H9 (cell line): Measurements from ENCODE around the gene VANGL2. TPM values are rescaled to one million over a fixed set of nuclear protein-coding genes. Genes with fewer than 3 reads are reported as not detected.

ENCODE experiments used
- DNase-seq: peaks from one replicate; pipeline ENCODE4 v3.0.0-alpha.2; 2017
- H2AFZ ChIP-seq: one replicate; pipeline ENCODE4 v1.6.1; 2013; ENCODE audit warnings: mild to moderate bottlenecking, low read length, control low read depth, moderate library complexity
- H2AK5ac ChIP-seq: 2 replicates; pipeline ENCODE4 v1.6.1; 2013; ENCODE audit warnings: low read length, control low read depth, mixed read lengths; ENCODE audit not compliant: insufficient read length
- H2BK120ac ChIP-seq: one replicate; pipeline ENCODE4 v1.6.1; 2013; ENCODE audit warnings: low read depth, mild to moderate bottlenecking, low read length, control low read depth, inconsistent platforms; ENCODE audit not compliant: poor library complexity, severe bottlenecking
- H2BK12ac ChIP-seq: 2 replicates; pipeline ENCODE4 v1.6.1; 2013; ENCODE audit warnings: low read length, control low read depth, mixed read lengths, low read depth; ENCODE audit not compliant: insufficient read length
- H2BK15ac ChIP-seq: 2 replicates; pipeline ENCODE4 v1.6.1; 2013; ENCODE audit warnings: low read depth, low read length, control low read depth
- H2BK20ac ChIP-seq: one replicate; pipeline ENCODE4 v1.6.1; 2013; ENCODE audit warnings: low read depth, mild to moderate bottlenecking, low read length, control low read depth, inconsistent platforms; ENCODE audit not compliant: poor library complexity, severe bottlenecking
- H2BK5ac ChIP-seq: 2 replicates; pipeline ENCODE4 v1.6.1; 2013; ENCODE audit warnings: low read length, control low read depth, mixed read lengths; ENCODE audit not compliant: insufficient read length
- H3K14ac ChIP-seq: 2 replicates; pipeline ENCODE4 v1.6.1; 2013; ENCODE audit warnings: low read length, control low read depth; ENCODE audit not compliant: insufficient read depth
- H3K18ac ChIP-seq: 2 replicates; pipeline ENCODE4 v1.6.1; 2013; ENCODE audit warnings: low read depth, mild to moderate bottlenecking, mixed read lengths, low read length, control low read depth; ENCODE audit not compliant: insufficient read length
- H3K23ac ChIP-seq: 2 replicates; pipeline ENCODE4 v1.6.1; 2013; ENCODE audit warnings: low read length, control low read depth, mixed read lengths, low read depth; ENCODE audit not compliant: insufficient read length
- H3K23me2 ChIP-seq: 2 replicates; pipeline ENCODE4 v1.6.1; 2013; ENCODE audit warnings: low read depth, mild to moderate bottlenecking, mixed read lengths, low read length, control low read depth; ENCODE audit not compliant: insufficient read length, poor library complexity, severe bottlenecking
- H3K27ac ChIP-seq: 2 replicates; pipeline ENCODE4 v1.5.1; 2013; ENCODE audit warnings: low read length, control low read depth, mixed read lengths, low read depth; ENCODE audit not compliant: insufficient read length
- H3K27me3 ChIP-seq: 2 replicates; pipeline ENCODE4 v1.6.1; 2013; ENCODE audit warnings: low read length, control low read depth, inconsistent platforms; ENCODE audit not compliant: insufficient read depth
- H3K4ac ChIP-seq: 2 replicates; pipeline ENCODE4 v1.6.1; 2013; ENCODE audit warnings: low read depth, mild to moderate bottlenecking, control low read depth, inconsistent platforms, low read length, moderate library complexity
- H3K4me1 ChIP-seq: 2 replicates; pipeline ENCODE4 v1.6.1; 2013; ENCODE audit warnings: low read length, control low read depth, inconsistent platforms; ENCODE audit not compliant: insufficient read depth
- H3K4me2 ChIP-seq: 2 replicates; pipeline ENCODE4 v1.6.1; 2013; ENCODE audit warnings: low read length, control low read depth, mixed read lengths; ENCODE audit not compliant: insufficient read length, insufficient read depth
- H3K56ac ChIP-seq: 2 replicates; pipeline ENCODE4 v1.6.1; 2013; ENCODE audit warnings: low read depth, mild to moderate bottlenecking, mixed read lengths, low read length, control low read depth; ENCODE audit not compliant: insufficient read length
- H3K79me1 ChIP-seq: 2 replicates; pipeline ENCODE4 v1.6.1; 2013; ENCODE audit warnings: low read depth, mild to moderate bottlenecking, moderate library complexity, low read length, control low read depth, inconsistent platforms; ENCODE audit not compliant: insufficient read depth, poor library complexity, severe bottlenecking
- H3K79me2 ChIP-seq: 2 replicates; pipeline ENCODE4 v1.6.1; 2013; ENCODE audit warnings: low read length, control low read depth, inconsistent platforms; ENCODE audit not compliant: insufficient read depth
- H3K9ac ChIP-seq: 2 replicates; pipeline ENCODE4 v1.6.1; 2013; ENCODE audit warnings: low read length, control low read depth, mixed read lengths; ENCODE audit not compliant: insufficient read length; ENCODE audit errors: extremely low read depth
- H3K9me3 ChIP-seq: one replicate; pipeline ENCODE4 v1.6.1; 2013; ENCODE audit warnings: low read depth, low read length, inconsistent platforms; ENCODE audit not compliant: control insufficient read depth
- H3T11ph ChIP-seq: one replicate; pipeline ENCODE4 v1.6.1; 2013; ENCODE audit warnings: mild to moderate bottlenecking, low read length, control low read depth, inconsistent platforms
- H4K20me1 ChIP-seq: one replicate; pipeline ENCODE4 v1.6.1; 2013; ENCODE audit not compliant: control insufficient read depth, insufficient read length, insufficient read depth
- H4K5ac ChIP-seq: 2 replicates; pipeline ENCODE4 v1.6.1; 2013; ENCODE audit warnings: low read depth, mild to moderate bottlenecking, mixed read lengths, low read length, control low read depth; ENCODE audit not compliant: insufficient read length
- H4K8ac ChIP-seq: replicated peaks from 2 replicates; pipeline ENCODE4 v1.6.1; 2013; ENCODE audit warnings: low read length, control low read depth, mixed read lengths, low read depth; ENCODE audit not compliant: insufficient read length
- H4K91ac ChIP-seq: 2 replicates; pipeline ENCODE4 v1.6.1; 2013; ENCODE audit warnings: low read depth, mild to moderate bottlenecking, moderate library complexity, mixed read lengths, low read length, control low read depth; ENCODE audit not compliant: insufficient read length
- H3K27ac Mint-ChIP-seq, 3 experiments: 2 replicates in 2 of 3; 3 replicates in 1 of 3; pipeline ENCODE4 v1.8.0; 2020 to 2021; ENCODE audit warnings: mixed read lengths in 3 of 3, mild to moderate bottlenecking in 1 of 3, moderate library complexity in 1 of 3
- H3K27me3 Mint-ChIP-seq: 2 replicates; pipeline ENCODE4 v1.8.0; 2021; ENCODE audit warnings: low read depth, mild to moderate bottlenecking, moderate library complexity, mixed read lengths
- H3K36me3 Mint-ChIP-seq, 3 experiments: 2 replicates in 2 of 3; 3 replicates in 1 of 3; pipeline ENCODE4 v1.8.0; 2020 to 2021; ENCODE audit warnings: low read depth in 3 of 3, mixed read lengths in 3 of 3; ENCODE audit not compliant: insufficient read depth in 1 of 3
- H3K4me1 Mint-ChIP-seq, 2 experiments: 2 replicates each; pipeline ENCODE4 v1.8.0; 2020; ENCODE audit warnings: mixed read lengths in 2 of 2
- H3K4me3 Mint-ChIP-seq, 2 experiments: 2 replicates in 1 of 2; 3 replicates in 1 of 2; pipeline ENCODE4 v1.8.0; 2020 to 2021; ENCODE audit warnings: mild to moderate bottlenecking in 2 of 2, mixed read lengths in 2 of 2, moderate library complexity in 1 of 2
- H3K9me3 Mint-ChIP-seq, 2 experiments: 2 replicates in 1 of 2; 3 replicates in 1 of 2; pipeline ENCODE4 v1.8.0; 2020; ENCODE audit warnings: mild to moderate bottlenecking in 2 of 2, mixed read lengths in 2 of 2, moderate library complexity in 1 of 2
- CTCF ChIP-seq: fragments of 200-600 bp; sonication (generic); conservative IDR thresholded peaks from 3 replicates; pipeline ENCODE4 v1.8.0; 2021; ENCODE audit warnings: antibody characterized with exemption, mild to moderate bottlenecking
- total RNA-seq: library from RNA; stranded (reverse); gene quantifications from 2 replicates; pipeline ENCODE4 v1.2.1, GENCODE V29; 2021

VANGL2 gene
- total RNA-seq, 1 experiment from 2014 or later, result 58.5 TPM

- no peaks in the 10 kb centered on the region for H3K27me3 ChIP-seq
- H3K9me3 Mint-ChIP-seq, result no peaks in the 10 kb centered on the region; a peak in 1 of 5 replicates
Observed at GRCh38 chr1:160371346-160371631, 29.1 kb upstream of the VANGL2 start.

More at GRCh38 chr1:160371346-160371631, 29.1 kb upstream of the VANGL2 start:
- Histone ChIP-seq H3K23me2 (peaks cover 7% of the 10 kb centered on the region), H3K4me2 (no peak overlapping the region), H3K23ac (no peak overlapping the region), H3K79me1 (no peaks in the 10 kb centered on the region), H3K27ac (no peak overlapping the region), H4K5ac (no peak overlapping the region), H3T11ph (no peak overlapping the region), H3K4me1 (peaks cover 13% of the 10 kb centered on the region), H4K91ac (no peak overlapping the region), H2BK12ac (no peak overlapping the region), H4K20me1 (no peaks in the 10 kb centered on the region), H3K9me3 (no peaks in the 10 kb centered on the region), H3K56ac (no peak overlapping the region), H3K79me2 (no peaks in the 10 kb centered on the region), H2BK120ac (no peak overlapping the region), H2AFZ (no peak overlapping the region), H3K4ac (no peak overlapping the region), H4K8ac (no peak overlapping the region), H3K18ac (no peak overlapping the region), H2BK15ac (no peak overlapping the region), H2AK5ac (no peak overlapping the region), H2BK20ac (no peak overlapping the region), H2BK5ac (no peak overlapping the region), H3K14ac (no peak overlapping the region), H3K9ac (no peak overlapping the region)
- no peak for TF ChIP-seq CTCF
- Mint-ChIP-seq H3K36me3 (peaks cover 0 to 2% (median 0%) of the 10 kb centered on the region in 3 experiments; a peak in 1 of 7 replicates), H3K27ac (peak overlapping the region in 2 of 3 experiments; percentile 24 to 31; a peak in 1 of 7 replicates), H3K4me1 (peaks cover 40 to 56% of the 10 kb centered on the region in 2 experiments), H3K4me3 (no peak overlapping the region), H3K27me3 (peaks cover 4% of the 10 kb centered on the region; the same call in 1 of the 2 replicates)
- DNase-seq, result no peak
